A549 (cell line): ENCODE results near the gene PCDHGB7.

Source experiments
- CTCF ChIP-seq: fragments of >200 bp; sonication (Bioruptor Twin); formaldehyde crosslinking; IDR thresholded peaks from 3 replicates; pipeline ENCODE4 v1.5.1; 2016
- E2F6 ChIP-seq: IDR thresholded peaks from 2 replicates; pipeline ENCODE4 v1.6.1; 2012; ENCODE audit warnings: low read depth, borderline replicate concordance
- EHMT2 ChIP-seq: fragments of 200-600 bp; sonication (generic); IDR thresholded peaks from 2 replicates; pipeline ENCODE4 v1.6.1; 2016; ENCODE audit warnings: antibody characterized with exemption, low read depth, mild to moderate bottlenecking, moderate library complexity
- EP300 ChIP-seq, 2 experiments: fragments of >200 bp; sonication (Bioruptor Twin); formaldehyde crosslinking; IDR thresholded peaks; 2 replicates in 1 of 2; 3 replicates in 1 of 2; pipeline ENCODE4 v1.6.1; 2016 to 2017
- ESRRA ChIP-seq: fragments of 150-350 bp; IDR thresholded peaks from 2 replicates; pipeline ENCODE4 v1.6.1; 2014; ENCODE audit warnings: mild to moderate bottlenecking, low read length, borderline replicate concordance
- FOSL2 ChIP-seq, 2 experiments: fragments of 450-650 bp in 1 of 2; fragments of >200 bp in 1 of 2; sonication (Bioruptor Twin) in 1 of 2; formaldehyde crosslinking; IDR thresholded peaks; 2 replicates each; pipeline versions ENCODE4 v1.5.0 to v1.6.1; 2016 to 2020; ENCODE audit warnings: mild to moderate bottlenecking in 1 of 2, moderate library complexity in 1 of 2
- JUN ChIP-seq, 2 experiments: fragments of >200 bp; sonication (Bioruptor Twin); formaldehyde crosslinking; IDR thresholded peaks; 2 replicates in 1 of 2; 3 replicates in 1 of 2; pipeline ENCODE4 v1.6.1; 2016 to 2017
- KDM1A ChIP-seq: fragments of 200-600 bp; sonication (generic); IDR thresholded peaks from 2 replicates; pipeline ENCODE4 v1.6.1; 2016; ENCODE audit warnings: low read depth, mild to moderate bottlenecking
- MAZ ChIP-seq: fragments of 150-350 bp; IDR thresholded peaks from 2 replicates; pipeline ENCODE4 v1.6.1; 2014; ENCODE audit warnings: antibody characterized with exemption, low read depth, low read length, borderline replicate concordance
- MYC ChIP-seq: IDR thresholded peaks from 2 replicates; pipeline ENCODE4 v1.6.1; 2012; ENCODE audit warnings: mild to moderate bottlenecking, inconsistent platforms, low read length, improper control_type of control experiment, borderline replicate concordance
- NR3C1 ChIP-seq: fragments of >200 bp; sonication (Bioruptor Twin); formaldehyde crosslinking; IDR thresholded peaks from 3 replicates; pipeline ENCODE4 v1.6.1; 2017
- POLR2A ChIP-seq: IDR thresholded peaks from 2 replicates; pipeline ENCODE4 v1.6.1; 2012; ENCODE audit warnings: mild to moderate bottlenecking, low read length
- SMC3 ChIP-seq: fragments of >200 bp; sonication (Bioruptor Twin); formaldehyde crosslinking; IDR thresholded peaks from 3 replicates; pipeline ENCODE4 v1.6.1; 2018; ENCODE audit warnings: inconsistent platforms
- TFCP2L1 ChIP-seq: fragments of 250-450 bp; sonication (Bioruptor Pico); IDR thresholded peaks from 2 replicates; pipeline ENCODE4 v1.5.0; 2021; ENCODE audit warnings: mild to moderate bottlenecking

GRCh38 chr5:141384471-141385267 is 32.8 kb upstream of the PCDHGB7 start:
- no peak for TF ChIP-seq TFCP2L1 (CRISPR knock-in tag)
- no peak for TF ChIP-seq POLR2A
- no peak for TF ChIP-seq FOSL2 (IDR thresholded peaks at IDR 0.05)
- no peak for TF ChIP-seq FOSL2 (CRISPR knock-in tag; IDR thresholded peaks at IDR 0.05)
- TF ChIP-seq CTCF: no peak
- no peak for TF ChIP-seq KDM1A
- no peak for TF ChIP-seq JUN (IDR thresholded peaks at IDR 0.05)
- TF ChIP-seq EP300 (IDR thresholded peaks at IDR 0.05): no peak
- no peak for TF ChIP-seq SMC3
- TF ChIP-seq EHMT2: no peak
- no peak for TF ChIP-seq ESRRA
- no peak for TF ChIP-seq MAZ
- no peak for TF ChIP-seq E2F6
- no peak for TF ChIP-seq MYC
- TF ChIP-seq NR3C1: no peak
